ENCODE measurements around the gene TTLL6. TPM values are rescaled to one million over a fixed set of nuclear protein-coding genes. Genes with fewer than 3 reads are reported as not detected.
A peak's percentile ranks its signal among the peaks of the same experiment; 100 is the strongest.
"Not testable (repeated sequence)": the region's sequence is repeated elsewhere in the genome, so short reads cannot be mapped to it uniquely, and the experiment has no call there.

TTLL6 gene
- total RNA-seq, 5 donors from 2014 or later (not counting 1 experiment from before 2014, with no cell fraction given) = not detected

- no peaks in the 10 kb centered on the region for H3K9me3 Mint-ChIP-seq
- Histone ChIP-seq H3K27me3 (replicated peaks in 1 of 2; ENCODE audit: control insufficient read depth in 2 of 2, extremely low read depth in 1 of 2, insufficient read depth in 2 of 2, low read length in 1 of 2) (no peaks in the 10 kb centered on the region), H3K36me3 (ENCODE audit: control insufficient read depth in 2 of 2, extremely low read depth in 1 of 2, insufficient read depth in 1 of 2, low read length in 1 of 2) (peaks cover 10 to 79% of the 10 kb centered on the region in 2 donors), H3K9me3 (no peaks in the 10 kb centered on the region), H3K4me3 (ENCODE audit: control insufficient read depth in 1 of 2, extremely low read depth in 1 of 2, low read length in 1 of 2) (no peak overlapping the region), H3K27ac (ENCODE audit: low read length) (no peak overlapping the region), H3K4me1 (ENCODE audit: control insufficient read depth in 1 of 2, extremely low read depth in 1 of 2, insufficient read depth in 2 of 2, low read length in 2 of 2) (no peaks in the 10 kb centered on the region)
- no CpG with 5 or more reads among the region's 4 CpGs for WGBS (ENCODE audit: insufficient coverage)
- ATAC-seq (replicated peaks in 1 of 4) (peak in 2 of 4 experiments; percentile 37 to 78), DNase-seq (peak in 1 of 35 experiments; percentile 17)
- H3K4me1 Mint-ChIP-seq = peaks cover 9 to 13% (median 11%) of the 10 kb centered on the region in 3 donors
- no peaks in the 10 kb centered on the region for H3K27me3 Mint-ChIP-seq
- POLR2A ChIA-PET = interaction anchor here (0.6 to 0.7 kb wide), 2 partner anchors 49 to 158 kb away, joined by 3 to 4 read pairs; no protein-coding TSS in a partner anchor
- CTCF ChIA-PET = interaction anchor here in 1 of 2 donors (0.6 to 2.1 kb wide), 2 partner anchors 9 to 452 kb away, joined by 3 to 7 read pairs; no protein-coding TSS in a partner anchor
- H3K4me3 Mint-ChIP-seq = no peak overlapping the region
- H3K27ac Mint-ChIP-seq = peak overlapping the region; percentile 0 to 25
- H3K36me3 Mint-ChIP-seq = peaks cover 68% of the 10 kb centered on the region
Observed at GRCh38 chr17:48850792-48851323, 33.8 kb upstream of the TTLL6 start.

- DNase-seq (no peak), ATAC-seq (replicated peaks in 1 of 4) (no peak)
- H3K4me3 ChIP-seq (ENCODE audit: control insufficient read depth in 1 of 2, extremely low read depth in 1 of 2, low read length in 1 of 2) = no peak overlapping the region
- 75% methylated on average over 2 of the region's 6 CpGs for WGBS (ENCODE audit: insufficient coverage)
- Mint-ChIP-seq H3K27me3 (no peaks in the 10 kb centered on the region), H3K36me3 (peaks cover 28% of the 10 kb centered on the region), H3K9me3 (no peaks in the 10 kb centered on the region), H3K4me1 (peaks cover 34 to 41% (median 34%) of the 10 kb centered on the region in 3 donors), H3K27ac (peak overlapping the region in 1 of 2 donors; percentile 34), H3K4me3 (peak overlapping the region in 1 of 3 donors; percentile 21)
- peaks cover 9 to 45% of the 10 kb centered on the region in 2 donors for H3K36me3 ChIP-seq (ENCODE audit: control insufficient read depth in 2 of 2, extremely low read depth in 1 of 2, insufficient read depth in 1 of 2, low read length in 1 of 2)
- H3K27ac ChIP-seq (ENCODE audit: low read length) = no peak overlapping the region
- ChIA-PET POLR2A (interaction anchor here in 1 of 2 donors (0.7 kb wide), 1 partner anchor 894 kb away, joined by 3 read pairs; no protein-coding TSS in a partner anchor), CTCF (interaction anchor here in 1 of 2 donors (0.8 to 1.4 kb wide), 4 partner anchors 15 to 41 kb away, joined by 3 to 5 read pairs (median 4); no protein-coding TSS in a partner anchor)
- peaks cover 0 to 2% of the 10 kb centered on the region in 2 experiments for H3K27me3 ChIP-seq (replicated peaks in 1 of 2; ENCODE audit: control insufficient read depth in 2 of 2, extremely low read depth in 1 of 2, insufficient read depth in 2 of 2, low read length in 1 of 2)
- no peaks in the 10 kb centered on the region for H3K9me3 ChIP-seq
- H3K4me1 ChIP-seq (ENCODE audit: control insufficient read depth in 1 of 2, extremely low read depth in 1 of 2, insufficient read depth in 2 of 2, low read length in 2 of 2) = peaks cover 30 to 37% of the 10 kb centered on the region in 2 experiments
Observed at GRCh38 chr17:48843187-48843900, 26.3 kb upstream of the TTLL6 start.

GRCh38 chr17:48842746-48843145 lies 25.7 kb upstream of the TTLL6 start:
- DNase-seq (no peak), ATAC-seq (replicated peaks in 1 of 4) (no peak)
- Histone ChIP-seq H3K27me3 (replicated peaks in 1 of 2; ENCODE audit: control insufficient read depth in 2 of 2, extremely low read depth in 1 of 2, insufficient read depth in 2 of 2, low read length in 1 of 2) (peaks cover 0 to 2% of the 10 kb centered on the region in 2 experiments), H3K9me3 (no peaks in the 10 kb centered on the region), H3K4me1 (ENCODE audit: control insufficient read depth in 1 of 2, extremely low read depth in 1 of 2, insufficient read depth in 2 of 2, low read length in 2 of 2) (peaks cover 32 to 43% of the 10 kb centered on the region in 2 experiments), H3K27ac (ENCODE audit: low read length) (no peak overlapping the region), H3K36me3 (ENCODE audit: control insufficient read depth in 2 of 2, extremely low read depth in 1 of 2, insufficient read depth in 1 of 2, low read length in 1 of 2) (peaks cover 7 to 39% of the 10 kb centered on the region in 2 donors), H3K4me3 (ENCODE audit: control insufficient read depth in 1 of 2, extremely low read depth in 1 of 2, low read length in 1 of 2) (no peak overlapping the region)
- no CpG with 5 or more reads among the region's 3 CpGs for WGBS (ENCODE audit: insufficient coverage)
- no peaks in the 10 kb centered on the region for H3K9me3 Mint-ChIP-seq
- H3K27ac Mint-ChIP-seq = peak overlapping the region; percentile 34 to 90
- POLR2A ChIA-PET = no interaction called here
- peaks cover 23% of the 10 kb centered on the region for H3K36me3 Mint-ChIP-seq
- H3K27me3 Mint-ChIP-seq = no peaks in the 10 kb centered on the region
- H3K4me3 Mint-ChIP-seq = peak overlapping the region in 1 of 3 donors; percentile 72
- CTCF ChIA-PET = interaction anchor here (0.6 to 1.9 kb wide), 6 partner anchors 9 to 339 kb away, joined by 3 to 7 read pairs (median 4); no protein-coding TSS in a partner anchor
- peaks cover 40 to 47% (median 40%) of the 10 kb centered on the region in 3 donors for H3K4me1 Mint-ChIP-seq

GRCh38 chr17:48841395-48841831 lies 24.4 kb upstream of the TTLL6 start:
- H3K27ac ChIP-seq (ENCODE audit: low read length) = peak overlapping the region; percentile 68
- peaks cover 54 to 60% (median 54%) of the 10 kb centered on the region in 3 donors for H3K4me1 Mint-ChIP-seq
- peak overlapping the region; percentile 71 to 74 (median 72) for H3K4me3 Mint-ChIP-seq
- peaks cover 15% of the 10 kb centered on the region for H3K36me3 Mint-ChIP-seq
- H3K9me3 Mint-ChIP-seq = no peaks in the 10 kb centered on the region
- POLR2A ChIA-PET = interaction anchor here (0.7 to 1.0 kb wide), 2 partner anchors 8 to 394 kb away, joined by 5 to 7 read pairs; no protein-coding TSS in a partner anchor
- H3K4me1 ChIP-seq (ENCODE audit: control insufficient read depth in 1 of 2, extremely low read depth in 1 of 2, insufficient read depth in 2 of 2, low read length in 2 of 2) = peaks cover 36 to 56% of the 10 kb centered on the region in 2 experiments
- DNase-seq (peak in 16 of 35 experiments; percentile 7 to 72 (median 22)), ATAC-seq (replicated peaks in 1 of 4) (peak; percentile 83 to 91 (median 89))
- H3K27me3 Mint-ChIP-seq = no peaks in the 10 kb centered on the region
- peak overlapping the region; percentile 22 to 38 for H3K4me3 ChIP-seq (ENCODE audit: control insufficient read depth in 1 of 2, extremely low read depth in 1 of 2, low read length in 1 of 2)
- CTCF ChIA-PET = interaction anchor here (0.6 to 1.9 kb wide), 10 partner anchors 11 to 584 kb away, joined by 3 to 15 read pairs (median 5); no protein-coding TSS in a partner anchor
- peak overlapping the region; percentile 90 to 96 for H3K27ac Mint-ChIP-seq
- H3K9me3 ChIP-seq = no peaks in the 10 kb centered on the region
- H3K36me3 ChIP-seq (ENCODE audit: control insufficient read depth in 2 of 2, extremely low read depth in 1 of 2, insufficient read depth in 1 of 2, low read length in 1 of 2) = peaks cover 6 to 32% of the 10 kb centered on the region in 2 donors
- WGBS (ENCODE audit: insufficient coverage) = 0% methylated on average over 2 of the region's 3 CpGs
- H3K27me3 ChIP-seq (replicated peaks in 1 of 2; ENCODE audit: control insufficient read depth in 2 of 2, extremely low read depth in 1 of 2, insufficient read depth in 2 of 2, low read length in 1 of 2) = peaks cover 0 to 2% of the 10 kb centered on the region in 2 experiments

- H3K36me3 ChIP-seq (ENCODE audit: control insufficient read depth in 2 of 2, extremely low read depth in 1 of 2, insufficient read depth in 1 of 2, low read length in 1 of 2) = peaks cover 4 to 23% of the 10 kb centered on the region in 2 donors
- Mint-ChIP-seq H3K9me3 (no peaks in the 10 kb centered on the region), H3K27ac (peak overlapping the region; percentile 2 to 90), H3K27me3 (no peaks in the 10 kb centered on the region), H3K4me3 (peak overlapping the region in 2 of 3 donors; percentile 9 to 72), H3K36me3 (peaks cover 17% of the 10 kb centered on the region), H3K4me1 (peaks cover 63 to 70% (median 63%) of the 10 kb centered on the region in 3 donors)
- H3K27ac ChIP-seq (ENCODE audit: low read length) = peak overlapping the region; percentile 68
- DNase-seq = no peak
- ATAC-seq (replicated peaks in 1 of 4) = no peak
- H3K27me3 ChIP-seq (replicated peaks in 1 of 2; ENCODE audit: control insufficient read depth in 2 of 2, extremely low read depth in 1 of 2, insufficient read depth in 2 of 2, low read length in 1 of 2) = peaks cover 0 to 2% of the 10 kb centered on the region in 2 experiments
- POLR2A ChIA-PET = no interaction called here
- no peak overlapping the region for H3K4me3 ChIP-seq (ENCODE audit: control insufficient read depth in 1 of 2, extremely low read depth in 1 of 2, low read length in 1 of 2)
- H3K9me3 ChIP-seq = no peaks in the 10 kb centered on the region
- peaks cover 41 to 64% of the 10 kb centered on the region in 2 experiments for H3K4me1 ChIP-seq (ENCODE audit: control insufficient read depth in 1 of 2, extremely low read depth in 1 of 2, insufficient read depth in 2 of 2, low read length in 2 of 2)
- CTCF ChIA-PET = no interaction called here
- WGBS (ENCODE audit: insufficient coverage) = no CpG with 5 or more reads among the region's 3 CpGs
Observed at GRCh38 chr17:48840441-48840840, 23.4 kb upstream of the TTLL6 start.

GRCh38 chr17:48837458-48837857 lies 20.4 kb upstream of the TTLL6 start:
- Histone ChIP-seq H3K4me1 (ENCODE audit: control insufficient read depth in 1 of 2, extremely low read depth in 1 of 2, insufficient read depth in 2 of 2, low read length in 2 of 2) (peaks cover 62 to 82% of the 10 kb centered on the region in 2 experiments), H3K27ac (ENCODE audit: low read length) (peak overlapping the region; percentile 0), H3K4me3 (ENCODE audit: control insufficient read depth in 1 of 2, extremely low read depth in 1 of 2, low read length in 1 of 2) (peak overlapping the region in 1 of 2 donors; percentile 38)
- 20% methylated on average over 1 of the region's 4 CpGs for WGBS (ENCODE audit: insufficient coverage)
- H3K4me1 Mint-ChIP-seq = peaks cover 82 to 94% (median 88%) of the 10 kb centered on the region in 3 donors
- H3K27me3 ChIP-seq (replicated peaks in 1 of 2; ENCODE audit: control insufficient read depth in 2 of 2, extremely low read depth in 1 of 2, insufficient read depth in 2 of 2, low read length in 1 of 2); POLR2A ChIA-PET; H3K9me3 ChIP-seq; H3K36me3 Mint-ChIP-seq; H3K36me3 ChIP-seq (ENCODE audit: control insufficient read depth in 2 of 2, extremely low read depth in 1 of 2, insufficient read depth in 1 of 2, low read length in 1 of 2); H3K9me3 Mint-ChIP-seq; H3K27me3 Mint-ChIP-seq: not testable (repeated sequence)
- CTCF ChIA-PET = interaction anchor here in 1 of 2 donors (1.0 to 1.1 kb wide), 2 partner anchors 25 to 55 kb away, joined by 3 read pairs; partner anchors contain the start of gene ATP5MC1
- peak overlapping the region; percentile 50 to 72 (median 62) for H3K4me3 Mint-ChIP-seq
- peak in 4 of 35 experiments; percentile 8 to 72 (median 14) for DNase-seq
- peak; percentile 29 to 71 (median 58) for ATAC-seq (replicated peaks in 1 of 4)
- H3K27ac Mint-ChIP-seq = peak overlapping the region; percentile 49 to 81

Measured in T-cell (primary cell).